CD14-positive monocyte (primary cell): Measurements from ENCODE around the gene SUCLG1. TPM values are rescaled to one million over a fixed set of nuclear protein-coding genes. Genes with fewer than 3 reads are reported as not detected.

ENCODE experiments used
- DNase-seq, 3 donors: peaks; one replicate each; pipeline ENCODE4 v3.0.0-alpha.2; 2011 to 2022
- H2AFZ ChIP-seq: 2 replicates; pipeline ENCODE4 v1.6.0; 2012; ENCODE audit warnings: mild to moderate bottlenecking, low read depth, low read length, inconsistent platforms; ENCODE audit not compliant: insufficient read depth, poor library complexity, severe bottlenecking
- H3K27ac ChIP-seq, 2 donors: 1 replicate in 1 of 2; 2 replicates in 1 of 2; pipeline ENCODE4 v1.5.1; 2012 to 2013; ENCODE audit warnings: low read length in 2 of 2, control low read depth in 1 of 2, inconsistent platforms in 1 of 2, low read depth in 1 of 2, mild to moderate bottlenecking in 1 of 2
- H3K27me3 ChIP-seq, 2 donors: one replicate each; pipeline versions ENCODE4 v1.6.0 to v1.6.1; 2011 to 2013; ENCODE audit warnings: low read length in 2 of 2; ENCODE audit not compliant: control insufficient read depth in 2 of 2, insufficient read depth in 2 of 2
- H3K36me3 ChIP-seq, 2 donors: replicated peaks in 1 of 2; 1 replicate in 1 of 2; 2 replicates in 1 of 2; pipeline versions ENCODE4 v1.5.1 to v1.6.1; 2012 to 2013; ENCODE audit warnings: low read length in 2 of 2, control low read depth in 1 of 2, inconsistent platforms in 1 of 2, mild to moderate bottlenecking in 1 of 2; ENCODE audit not compliant: insufficient read depth in 2 of 2, control insufficient read depth in 1 of 2
- H3K4me1 ChIP-seq, 2 donors: 1 replicate in 1 of 2; 2 replicates in 1 of 2; pipeline versions ENCODE4 v1.5.1 to v1.6.1; 2012 to 2013; ENCODE audit warnings: low read length in 2 of 2, control low read depth in 1 of 2, inconsistent platforms in 1 of 2, mild to moderate bottlenecking in 1 of 2, moderate library complexity in 1 of 2; ENCODE audit not compliant: insufficient read depth in 2 of 2, control insufficient read depth in 1 of 2
- H3K4me2 ChIP-seq: replicated peaks from 2 replicates; pipeline ENCODE3; 2012; ENCODE audit warnings: low read length, moderate library complexity, mild to moderate bottlenecking; ENCODE audit not compliant: poor library complexity, severe bottlenecking; ENCODE audit errors: extremely low read depth
- H3K4me3 ChIP-seq, 3 experiments: fragments of 200-600 bp in 1 of 3; sonication (generic) in 1 of 3; replicated peaks in 1 of 3; 1 replicate in 2 of 3; 2 replicates in 1 of 3; pipeline ENCODE4 v1.5.1; 2011 to 2013; ENCODE audit warnings: low read length in 3 of 3, mild to moderate bottlenecking in 3 of 3, control low read depth in 2 of 3, low read depth in 2 of 3, inconsistent platforms in 1 of 3, moderate library complexity in 1 of 3
- H3K79me2 ChIP-seq: 2 replicates; pipeline ENCODE4 v1.6.0; 2012; ENCODE audit warnings: mild to moderate bottlenecking, control low read depth, inconsistent platforms, low read length, moderate library complexity; ENCODE audit not compliant: insufficient read depth
- H3K9ac ChIP-seq: 2 replicates; pipeline ENCODE4 v1.6.0; 2017; ENCODE audit warnings: low read length, mild to moderate bottlenecking; ENCODE audit not compliant: insufficient read depth, poor library complexity, severe bottlenecking
- H3K9me3 ChIP-seq, 2 donors: replicated peaks in 1 of 2; 1 replicate in 1 of 2; 2 replicates in 1 of 2; pipeline versions ENCODE4 v1.5.1 to v1.6.1; 2012 to 2013; ENCODE audit warnings: low read length in 2 of 2, control low read depth in 1 of 2; ENCODE audit not compliant: control insufficient read depth in 1 of 2, insufficient read depth in 1 of 2
- H4K20me1 ChIP-seq: 2 replicates; pipeline ENCODE4 v1.6.0; 2012; ENCODE audit warnings: mild to moderate bottlenecking, low read length, control low read depth, moderate library complexity; ENCODE audit not compliant: insufficient read depth
- H3K27ac Mint-ChIP-seq, 7 donors: one replicate each; pipeline ENCODE4 v1.8.0; 2020; ENCODE audit warnings: mild to moderate bottlenecking in 7 of 7, mixed read lengths in 7 of 7, moderate library complexity in 6 of 7, inconsistent platforms in 2 of 7
- H3K27me3 Mint-ChIP-seq, 3 donors: one replicate each; pipeline ENCODE4 v1.8.0; 2021 to 2022; ENCODE audit warnings: low read depth in 3 of 3, mild to moderate bottlenecking in 3 of 3, mixed read lengths in 3 of 3, moderate library complexity in 3 of 3, inconsistent platforms in 1 of 3
- H3K36me3 Mint-ChIP-seq, 2 donors: one replicate each; pipeline ENCODE4 v1.8.0; 2020; ENCODE audit warnings: mixed read lengths in 2 of 2, inconsistent platforms in 1 of 2, mild to moderate bottlenecking in 1 of 2
- H3K4me1 Mint-ChIP-seq: one replicate; pipeline ENCODE4 v1.8.0; 2020; ENCODE audit warnings: mild to moderate bottlenecking, mixed read lengths
- H3K4me3 Mint-ChIP-seq, 2 donors: one replicate each; pipeline ENCODE4 v1.8.0; 2020; ENCODE audit warnings: mild to moderate bottlenecking in 2 of 2, mixed read lengths in 2 of 2, moderate library complexity in 1 of 2
- H3K9me3 Mint-ChIP-seq, 7 donors: one replicate each; pipeline ENCODE4 v1.8.0; 2020 to 2022; ENCODE audit warnings: mixed read lengths in 7 of 7, mild to moderate bottlenecking in 6 of 7, moderate library complexity in 6 of 7, inconsistent platforms in 2 of 7
- WGBS: methylation state at CpG from one replicate; pipeline ENCODE4 v1.1.5; 2013; ENCODE audit warnings: missing lambda C conversion rate; ENCODE audit not compliant: insufficient coverage; 5-methylcytosine and 5-hydroxymethylcytosine counted together
- intact Hi-C, 2 donors: fragments of 100-400 bp; cut with micrococcal nuclease; formaldehyde crosslinking; loops; one replicate each; pipeline versions ENCODE4 v1.15.0 to v1.15.1; 2023
- polyA plus RNA-seq, 3 donors: library from polyadenylated mRNA; depleted of rRNA in 1 of 3; unstranded in 2 of 3; stranded (reverse) in 1 of 3; fragments of 300-500 nt in 2 of 3; fragments of >200 nt in 1 of 3; fragmentation: Illumina TruSeq in 2 of 3; gene quantifications; 1 replicate in 2 of 3; 2 replicates in 1 of 3; pipeline ENCODE4 v1.2.3, GENCODE V29; 2012 to 2021
- TF ChIP-seq, protein P1 (sequence below): fragments of 200-600 bp; IDR thresholded peaks from one replicate; pipeline ENCODE4 v1.8.0; 2022; ENCODE audit warnings: antibody characterized with exemption, mild to moderate bottlenecking

The SUCLG1 gene
- polyA plus RNA-seq, 3 donors: 24.9 to 114 (median 98.9) TPM

DNA sequence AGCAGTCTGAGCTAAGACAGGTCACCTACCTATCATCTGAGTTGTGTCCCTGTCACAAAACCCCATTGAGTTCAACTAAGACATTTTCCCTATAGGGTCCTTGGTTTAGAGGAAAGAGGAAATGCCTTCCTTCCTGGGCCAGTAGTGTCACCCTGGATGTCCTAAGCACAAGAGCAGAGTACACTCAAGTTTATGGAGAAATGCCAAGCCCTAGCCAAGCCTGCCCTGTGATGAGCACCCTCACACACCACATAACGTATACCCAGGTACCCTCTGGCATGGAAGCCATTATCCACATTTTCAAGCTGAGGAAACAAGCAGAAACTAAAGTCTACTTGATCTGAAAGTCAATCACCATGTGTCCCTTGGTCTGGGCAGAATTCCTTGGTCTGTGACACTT lies 37.3 kb downstream of the SUCLG1 start:
- H3K27me3 Mint-ChIP-seq: peaks cover 1 to 5% (median 2%) of the 10 kb centered on the region in 3 donors
- Histone ChIP-seq H3K36me3 (peaks cover 37 to 42% of the 10 kb centered on the region in 2 donors), H3K9me3 (no peaks in the 10 kb centered on the region), H4K20me1 (no peaks in the 10 kb centered on the region), H3K27me3 (no peaks in the 10 kb centered on the region), H3K4me1 (no peaks in the 10 kb centered on the region), H3K9ac (no peak overlapping the region), H3K4me2 (no peak overlapping the region), H3K27ac (no peak overlapping the region), H2AFZ (no peak overlapping the region), H3K4me3 (no peak overlapping the region), H3K79me2 (no peaks in the 10 kb centered on the region)
- intact Hi-C loops: no loop called here
- peaks cover 39 to 46% of the 10 kb centered on the region in 2 donors for H3K36me3 Mint-ChIP-seq
- no peaks in the 10 kb centered on the region for H3K4me1 Mint-ChIP-seq
- no peak overlapping the region for H3K4me3 Mint-ChIP-seq
- peak overlapping the region in 2 of 7 donors; percentile 31 to 59 for H3K27ac Mint-ChIP-seq
- TF ChIP-seq, protein P1, sequence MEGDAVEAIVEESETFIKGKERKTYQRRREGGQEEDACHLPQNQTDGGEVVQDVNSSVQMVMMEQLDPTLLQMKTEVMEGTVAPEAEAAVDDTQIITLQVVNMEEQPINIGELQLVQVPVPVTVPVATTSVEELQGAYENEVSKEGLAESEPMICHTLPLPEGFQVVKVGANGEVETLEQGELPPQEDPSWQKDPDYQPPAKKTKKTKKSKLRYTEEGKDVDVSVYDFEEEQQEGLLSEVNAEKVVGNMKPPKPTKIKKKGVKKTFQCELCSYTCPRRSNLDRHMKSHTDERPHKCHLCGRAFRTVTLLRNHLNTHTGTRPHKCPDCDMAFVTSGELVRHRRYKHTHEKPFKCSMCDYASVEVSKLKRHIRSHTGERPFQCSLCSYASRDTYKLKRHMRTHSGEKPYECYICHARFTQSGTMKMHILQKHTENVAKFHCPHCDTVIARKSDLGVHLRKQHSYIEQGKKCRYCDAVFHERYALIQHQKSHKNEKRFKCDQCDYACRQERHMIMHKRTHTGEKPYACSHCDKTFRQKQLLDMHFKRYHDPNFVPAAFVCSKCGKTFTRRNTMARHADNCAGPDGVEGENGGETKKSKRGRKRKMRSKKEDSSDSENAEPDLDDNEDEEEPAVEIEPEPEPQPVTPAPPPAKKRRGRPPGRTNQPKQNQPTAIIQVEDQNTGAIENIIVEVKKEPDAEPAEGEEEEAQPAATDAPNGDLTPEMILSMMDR: no peak
- DNase-seq: no peak
- peaks cover 0 to 2% (median 0%) of the 10 kb centered on the region in 7 donors for H3K9me3 Mint-ChIP-seq
- 88% methylated on average over 1 of the region's 1 CpG for WGBS

DNA sequence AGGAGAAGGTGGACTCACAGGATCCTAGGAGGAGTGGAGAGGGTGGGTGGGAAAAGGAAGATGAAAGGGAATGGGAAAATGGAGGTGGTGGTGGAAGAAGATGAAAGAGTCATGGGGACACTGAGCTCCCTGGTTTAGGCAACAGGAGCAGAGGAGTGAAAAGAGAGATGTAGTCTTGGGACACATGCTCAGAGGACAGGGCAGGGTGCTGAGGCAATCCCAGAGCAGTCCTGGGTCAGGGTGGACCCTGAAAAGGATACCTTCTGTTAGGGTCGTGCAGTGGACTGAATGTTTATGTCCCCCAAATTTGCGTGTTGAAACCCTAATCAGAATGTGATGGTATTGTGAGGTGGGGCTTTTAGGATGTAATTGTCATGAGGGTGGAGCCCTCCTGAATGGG lies 37.9 kb downstream of the SUCLG1 start:
- 100% methylated on average over 1 of the region's 2 CpGs for WGBS
- TF ChIP-seq, protein P1: no peak
- Histone ChIP-seq H3K4me1 (no peaks in the 10 kb centered on the region), H3K9ac (no peak overlapping the region), H3K36me3 (peaks cover 36 to 42% of the 10 kb centered on the region in 2 donors), H3K4me3 (no peak overlapping the region), H3K27me3 (no peaks in the 10 kb centered on the region), H2AFZ (no peak overlapping the region), H4K20me1 (no peaks in the 10 kb centered on the region), H3K79me2 (no peaks in the 10 kb centered on the region), H3K27ac (no peak overlapping the region), H3K4me2 (no peak overlapping the region), H3K9me3 (no peaks in the 10 kb centered on the region)
- intact Hi-C loops: no loop called here
- H3K9me3 Mint-ChIP-seq: peaks cover 0 to 2% (median 0%) of the 10 kb centered on the region in 7 donors
- DNase-seq: no peak
- H3K27ac Mint-ChIP-seq: no peak overlapping the region
- H3K4me1 Mint-ChIP-seq: no peaks in the 10 kb centered on the region
- peaks cover 39 to 43% of the 10 kb centered on the region in 2 donors for H3K36me3 Mint-ChIP-seq
- no peak overlapping the region for H3K4me3 Mint-ChIP-seq
- H3K27me3 Mint-ChIP-seq: peaks cover 1 to 5% (median 2%) of the 10 kb centered on the region in 3 donors
